NK-92 (cell line): ENCODE results near the gene CCDC186.
A peak's percentile ranks its signal among the peaks of the same experiment; 100 is the strongest.

Experiments
- DNase-seq: peaks from one replicate; lab custom pipeline; 2025; ENCODE audit not compliant: unreplicated experiment; lab: John Stamatoyannopoulos, UW

The CCDC186 gene

GRCh38 chr10:114173921-114174694 lies at the start of gene CCDC186:
TSS of gene CCDC186 (minus strand) at chr10:114174203. CDS start at chr10:114163268, 10,935 bp downstream.
- peak; percentile 82 for DNase-seq

- no peak for DNase-seq
Observed at GRCh38 chr10:114223066-114223465, 49.1 kb upstream of the CCDC186 start.

- DNase-seq: no peak
Observed at GRCh38 chr10:114221235-114221634, 47.2 kb upstream of the CCDC186 start.

DNA sequence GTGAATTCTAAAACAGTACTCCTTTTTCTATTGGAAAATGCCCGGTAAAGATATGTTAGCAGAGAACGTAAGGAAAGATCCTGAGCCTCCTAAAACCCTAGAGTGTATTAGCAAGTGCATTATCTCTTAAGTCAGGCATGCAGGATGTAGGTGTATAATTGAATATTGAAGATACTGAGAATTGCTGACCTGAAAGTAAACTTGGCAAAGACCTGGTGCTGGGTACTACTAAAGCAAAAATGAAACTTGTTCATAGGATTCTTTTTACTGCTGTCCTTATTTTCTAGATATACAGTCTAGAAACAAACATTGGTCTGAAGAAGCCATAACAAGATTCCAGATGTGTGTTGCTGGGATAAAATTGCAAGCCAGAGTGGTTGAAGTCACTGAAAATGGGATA lies 46.3 kb upstream of the CCDC186 start:
- no peak for DNase-seq

DNA sequence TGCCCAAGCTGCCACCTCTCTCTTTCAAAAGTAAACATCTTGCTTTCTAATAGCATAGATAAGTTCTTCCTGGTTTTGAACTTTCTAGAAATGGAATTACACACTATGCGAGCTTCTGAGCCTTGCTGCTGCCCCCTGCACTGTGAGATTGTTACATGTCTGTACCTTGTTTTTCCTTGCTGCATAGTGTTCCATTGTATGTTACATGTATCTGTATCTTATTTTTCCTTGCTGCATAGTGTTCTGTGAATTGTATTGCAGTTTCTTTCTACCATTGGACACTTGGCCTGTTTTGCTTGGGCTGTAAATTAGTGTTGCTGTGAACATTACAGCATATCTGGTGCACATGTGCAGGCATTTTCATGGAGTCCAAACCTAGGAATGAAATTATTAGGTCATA lies 41.0 kb upstream of the CCDC186 start:
- DNase-seq: no peak

DNA sequence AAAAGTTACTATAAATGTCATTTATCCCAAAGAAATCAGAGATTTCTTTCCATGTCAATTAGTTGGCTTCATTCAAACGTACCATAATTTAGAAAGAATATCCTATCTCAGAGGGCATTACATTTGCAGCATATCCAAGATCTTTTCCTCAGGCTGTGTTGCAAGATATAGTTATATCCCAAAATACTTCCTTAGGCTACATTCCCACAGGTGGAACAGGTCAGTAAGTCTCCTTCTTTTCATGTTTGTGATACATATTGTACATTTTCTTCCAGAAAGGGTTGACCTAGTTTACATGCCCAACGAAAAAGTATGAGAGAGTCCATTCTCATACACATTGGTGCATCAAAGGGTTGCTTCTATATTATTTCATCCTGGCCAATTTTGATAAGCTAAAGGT lies 38.1 kb upstream of the CCDC186 start:
- DNase-seq: no peak

- no peak for DNase-seq
Observed at GRCh38 chr10:114208351-114208750, 34.3 kb upstream of the CCDC186 start.

DNA sequence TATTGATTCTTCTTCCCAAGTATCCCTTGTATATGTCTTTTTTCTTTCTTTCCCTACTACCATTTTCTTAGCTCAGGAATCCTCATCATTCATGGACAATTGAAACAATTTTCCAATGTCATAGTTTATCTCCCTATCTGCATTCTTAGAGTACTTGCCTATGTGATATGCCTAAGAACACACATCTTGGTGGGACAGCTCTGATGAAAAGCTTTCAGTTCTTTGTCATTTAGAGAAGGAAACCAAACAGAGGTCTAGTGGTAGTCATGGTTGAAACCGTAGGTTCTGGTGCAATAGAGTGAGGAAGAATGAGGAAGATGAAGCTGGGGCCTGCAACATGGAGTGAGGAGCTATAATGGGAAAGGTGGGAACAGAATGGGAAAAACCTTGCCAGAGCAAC lies 33.3 kb upstream of the CCDC186 start:
- DNase-seq: no peak

GRCh38 chr10:114206902-114207301 lies 32.9 kb upstream of the CCDC186 start:
- DNase-seq: no peak

GRCh38 chr10:114202812-114203211 lies 28.8 kb upstream of the CCDC186 start:
- no peak for DNase-seq

DNA sequence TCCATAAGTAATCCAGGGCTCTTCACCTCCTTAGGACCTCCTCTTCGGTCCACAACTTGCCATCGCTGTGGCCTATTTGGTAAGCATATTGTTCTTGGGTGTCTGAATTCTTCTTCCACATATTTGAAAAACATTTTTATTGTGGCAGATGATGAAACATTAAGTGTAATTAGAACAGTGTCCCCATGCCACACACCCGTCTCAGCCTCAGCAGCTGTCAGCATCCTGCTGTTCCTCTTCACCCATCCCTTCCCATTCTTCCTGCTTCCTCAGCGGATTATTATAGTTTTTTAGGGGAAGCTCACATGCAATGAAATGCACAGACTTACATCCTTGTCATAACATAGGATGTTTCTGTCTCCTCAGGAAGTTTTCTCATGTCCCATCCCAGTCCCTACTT lies 25.2 kb upstream of the CCDC186 start:
- DNase-seq: no peak

- no peak for DNase-seq
Observed at GRCh38 chr10:114195079-114195478, 21.1 kb upstream of the CCDC186 start.

- no peak for DNase-seq
Observed at GRCh38 chr10:114189700-114190099, 15.7 kb upstream of the CCDC186 start.

DNA sequence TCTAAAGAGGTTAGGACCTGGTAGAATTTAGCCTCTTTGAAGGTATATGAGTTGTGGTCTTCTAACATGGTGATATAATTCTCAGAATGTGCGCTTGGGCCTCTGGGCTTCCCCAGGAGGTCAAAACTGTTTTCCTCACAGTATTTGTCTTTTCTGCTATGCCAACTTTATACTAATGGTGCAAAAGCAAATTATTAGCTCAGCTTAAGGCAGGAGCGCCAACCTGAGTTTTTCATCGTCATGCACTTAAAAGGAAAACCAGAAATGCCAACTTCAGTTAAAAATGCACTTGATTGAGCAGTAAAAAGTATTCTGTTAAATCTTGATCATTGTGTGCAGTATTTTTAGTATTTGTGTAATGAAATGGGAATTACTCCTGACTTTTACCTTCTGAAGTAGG lies 14.9 kb upstream of the CCDC186 start:
- DNase-seq: no peak

GRCh38 chr10:114188001-114188400 lies 14.0 kb upstream of the CCDC186 start:
- no peak for DNase-seq

DNA sequence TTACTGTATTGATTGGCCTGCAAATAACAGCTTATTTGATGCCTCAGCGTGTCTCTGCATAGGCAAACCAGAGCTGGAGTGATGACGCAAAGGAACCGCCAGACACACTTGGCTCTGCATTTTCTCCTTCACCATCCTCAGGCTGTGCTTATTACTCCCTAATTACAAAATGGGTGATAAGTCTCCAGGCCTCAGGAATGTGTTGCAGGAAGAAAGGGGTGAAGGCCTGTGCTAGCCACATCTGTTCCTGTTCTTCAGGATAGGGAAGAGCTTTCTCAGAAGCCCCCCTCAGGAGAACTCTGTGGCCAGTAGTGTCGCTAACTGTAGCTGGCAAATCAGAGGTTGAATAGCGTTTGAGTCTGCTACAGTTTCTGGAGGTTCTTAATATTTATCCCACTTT lies 10.3 kb upstream of the CCDC186 start:
- no peak for DNase-seq

DNA sequence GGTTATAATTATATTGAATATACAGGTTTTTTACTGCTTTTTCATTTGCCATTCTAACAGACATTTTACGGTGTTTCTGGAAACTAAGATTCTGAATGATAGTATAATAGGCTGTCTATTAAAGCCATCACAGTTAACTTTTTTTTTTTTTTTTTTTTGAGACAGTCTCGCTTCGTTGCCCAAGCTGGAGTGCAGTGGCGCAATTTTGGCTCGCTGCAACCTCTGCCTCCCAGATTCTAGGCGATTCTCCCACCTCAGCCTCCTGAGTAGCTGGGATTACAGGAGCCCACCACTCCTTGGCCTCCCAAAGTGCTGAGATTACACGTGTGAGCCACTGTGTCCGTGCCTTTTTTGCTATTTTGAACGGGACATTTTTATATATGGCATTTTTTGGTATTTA lies 9.6 kb upstream of the CCDC186 start:
- no peak for DNase-seq

GRCh38 chr10:114181971-114182370 lies 8.0 kb upstream of the CCDC186 start:
- DNase-seq: no peak

DNA sequence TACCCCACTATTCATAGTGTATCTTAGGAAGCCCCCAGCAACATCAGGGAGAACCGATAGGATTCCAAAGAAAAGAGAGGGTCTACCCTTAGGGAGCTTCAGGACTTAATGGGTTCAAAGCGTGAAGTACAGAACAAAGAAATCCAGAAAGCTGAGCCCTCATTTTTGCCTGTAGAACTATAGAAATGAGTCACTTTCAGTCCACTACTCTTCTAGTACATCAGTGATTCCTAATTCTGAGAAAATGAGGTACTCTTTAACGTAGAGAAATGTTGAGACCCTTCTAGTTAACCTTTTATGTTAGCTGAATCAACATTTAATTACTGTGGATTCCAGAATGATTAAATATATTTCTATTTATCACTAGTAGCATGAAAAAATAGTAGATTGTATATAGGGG lies 6.9 kb upstream of the CCDC186 start:
- DNase-seq: no peak

GRCh38 chr10:114179747-114180146 lies 5.7 kb upstream of the CCDC186 start:
- no peak for DNase-seq

- no peak for DNase-seq
Observed at GRCh38 chr10:114179148-114179547, 5.1 kb upstream of the CCDC186 start, which contains the start of gene TDRD1. TSS of gene TDRD1 (plus strand) at chr10:114179353. CDS start at chr10:114187832, 8,479 bp downstream.

- DNase-seq: no peak
Observed at GRCh38 chr10:114176511-114176910, 2.5 kb upstream of the CCDC186 start.

GRCh38 chr10:114175667-114176066 lies 1.7 kb upstream of the CCDC186 start:
- no peak for DNase-seq
